NCI-H69 (cell line): Measurements from ENCODE around the gene SYT2.
"Not testable (repeated sequence)": the region's sequence is repeated elsewhere in the genome, so short reads cannot be mapped to it uniquely, and the experiment has no call there.

ENCODE experiments used
- DNase-seq: peaks from one replicate; lab custom pipeline; 2025; lab: John Stamatoyannopoulos, UW

The SYT2 gene

DNA sequence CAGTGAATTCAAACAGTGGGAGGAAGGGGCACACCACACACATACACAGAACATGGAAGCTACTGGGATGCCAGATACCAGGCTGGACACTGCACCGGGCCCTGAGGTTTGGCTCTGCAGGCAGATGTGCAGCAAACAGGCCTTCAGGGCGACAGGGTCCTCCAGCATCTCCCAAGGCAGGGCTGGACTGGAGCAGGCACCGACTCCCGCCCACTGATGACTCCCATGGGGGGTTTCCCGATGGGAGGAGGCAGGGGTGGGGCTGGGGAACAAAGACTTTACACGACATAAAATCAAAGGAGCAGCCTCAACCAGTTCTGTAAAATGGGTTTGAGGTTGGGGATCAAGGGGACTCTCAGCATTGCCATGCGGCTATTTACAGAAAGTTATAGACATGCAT is 118.1 kb downstream of the SYT2 start:
- DNase-seq, result peak; percentile 18

DNA sequence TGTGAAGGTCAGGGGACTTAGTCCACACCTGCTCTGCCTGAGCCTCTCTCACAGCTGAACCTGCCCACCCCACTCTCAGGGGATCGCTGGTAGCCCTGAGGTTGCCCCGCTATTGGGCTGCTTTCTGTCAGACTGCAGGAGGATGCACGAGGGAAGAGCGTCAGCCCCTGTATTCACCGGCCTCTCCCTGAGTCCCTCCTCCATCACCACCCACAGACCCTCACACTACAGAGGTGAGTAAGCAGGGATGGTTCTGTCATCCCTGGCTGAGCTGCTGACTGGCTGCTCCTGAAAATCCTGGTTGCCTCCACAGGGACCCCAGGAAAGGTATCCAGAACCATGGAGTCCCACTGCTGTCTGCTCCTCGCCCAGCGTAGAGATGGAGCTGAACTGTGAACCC is 118.7 kb downstream of the SYT2 start:
- no peak for DNase-seq

DNA sequence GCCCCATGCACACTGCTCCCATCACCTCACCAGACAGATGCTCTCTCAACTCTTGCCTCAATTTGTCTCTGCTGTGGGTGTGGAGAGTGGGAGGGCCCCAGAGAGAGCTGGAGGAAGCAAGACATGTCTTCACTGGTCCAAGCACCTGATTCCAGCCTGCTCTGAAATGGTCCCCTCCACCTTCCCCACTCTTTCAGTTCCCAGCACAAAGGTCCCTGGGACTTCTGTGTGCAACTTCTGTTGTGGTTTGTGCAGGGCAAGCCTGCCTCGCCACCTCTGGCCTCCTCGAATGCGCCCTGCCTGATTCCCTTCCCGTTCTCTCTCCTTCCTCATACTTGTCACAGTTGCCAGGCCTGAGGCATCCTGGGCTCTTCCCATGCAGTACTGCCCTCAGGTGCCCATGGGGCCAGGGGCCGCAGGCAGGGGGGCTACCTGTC is 119.3 kb downstream of the SYT2 start:
- no peak for DNase-seq

DNA sequence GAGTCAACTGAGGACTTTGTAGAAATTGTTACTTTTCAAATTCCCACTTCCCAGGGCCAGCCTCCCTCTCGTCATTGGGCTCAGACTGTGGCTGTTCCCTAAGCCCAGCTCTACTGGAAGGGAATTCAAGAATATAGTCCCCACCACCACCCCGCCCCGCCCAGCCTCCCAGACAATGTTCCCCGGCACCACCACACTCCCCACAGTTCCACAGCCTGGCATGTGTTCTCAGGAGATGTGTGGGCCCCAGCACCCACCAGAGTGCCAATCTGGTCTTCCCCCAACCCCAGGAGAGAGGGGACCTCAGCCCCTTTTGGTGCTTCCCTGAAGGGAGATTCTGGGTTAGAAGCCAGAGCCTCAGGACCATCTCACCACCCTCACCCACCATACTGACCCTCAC is 120.1 kb downstream of the SYT2 start:
- DNase-seq, result no peak

DNA sequence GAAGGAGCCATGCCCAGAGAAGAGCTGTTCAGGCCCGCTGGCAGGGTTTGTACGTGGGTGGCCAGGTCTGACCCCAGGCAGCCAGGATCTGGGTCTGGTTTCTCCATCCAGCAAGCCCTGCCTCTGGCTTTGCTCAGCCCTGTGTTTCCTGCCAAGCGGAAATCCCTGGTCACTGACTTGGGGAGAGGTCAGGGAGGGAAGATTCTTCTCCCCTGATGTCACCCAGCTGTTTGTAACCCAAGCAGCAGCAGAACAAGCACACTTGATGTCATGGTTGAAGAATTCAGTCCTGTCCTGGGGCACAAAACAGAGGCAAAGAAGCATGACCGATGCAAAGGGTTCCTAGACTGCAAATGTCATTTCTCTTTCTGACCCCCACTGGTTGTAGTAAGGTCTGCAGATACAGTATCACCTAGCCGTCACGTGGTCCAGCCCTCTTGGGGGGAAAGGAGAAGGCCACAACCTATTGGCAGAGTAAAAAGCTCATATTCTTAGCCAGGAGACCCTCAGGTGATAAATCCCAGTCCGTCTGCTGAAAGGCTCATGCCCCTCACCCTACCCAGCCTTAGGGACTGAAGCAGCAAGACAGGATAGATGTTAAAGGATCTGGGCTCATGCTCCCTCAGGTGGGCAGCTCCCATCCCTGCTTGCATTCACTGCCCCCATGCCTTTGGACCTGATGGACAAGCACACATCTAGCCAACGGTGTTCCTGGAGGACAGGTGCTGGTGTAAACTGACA is 120.9 kb downstream of the SYT2 start:
- DNase-seq, result peak; percentile 17

DNA sequence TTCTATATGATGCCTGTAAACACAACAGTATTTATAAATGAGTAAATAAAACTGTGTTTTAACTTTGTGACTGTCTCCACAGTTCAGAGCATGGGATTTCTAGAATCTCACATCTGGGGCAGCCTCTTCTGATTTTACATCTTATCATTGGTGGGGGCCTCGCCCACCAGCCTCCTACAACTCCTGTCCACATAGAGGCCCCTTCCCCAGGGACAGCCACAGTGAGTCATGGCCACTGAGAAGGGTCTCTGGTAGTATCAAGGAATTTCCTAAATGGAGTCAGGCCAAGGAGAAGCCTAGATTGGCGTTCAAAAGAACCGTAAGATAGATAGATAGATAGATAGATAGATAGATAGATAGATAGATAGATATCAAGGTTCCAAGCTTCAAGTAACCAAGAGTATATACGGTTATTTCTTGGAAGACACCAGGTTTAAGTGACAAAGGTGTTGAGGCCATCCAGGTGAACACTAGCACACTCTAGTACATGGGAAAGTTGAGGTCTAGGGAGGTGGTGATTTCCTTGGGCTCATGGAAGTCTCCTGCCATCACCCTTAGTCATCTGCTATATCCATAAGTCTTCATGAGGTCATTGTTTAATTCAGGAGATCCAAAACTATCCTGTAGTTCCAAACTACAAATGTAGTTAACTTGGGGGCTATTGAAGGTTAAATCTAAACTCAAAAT is 121.6 kb downstream of the SYT2 start:
- DNase-seq, result no peak

DNA sequence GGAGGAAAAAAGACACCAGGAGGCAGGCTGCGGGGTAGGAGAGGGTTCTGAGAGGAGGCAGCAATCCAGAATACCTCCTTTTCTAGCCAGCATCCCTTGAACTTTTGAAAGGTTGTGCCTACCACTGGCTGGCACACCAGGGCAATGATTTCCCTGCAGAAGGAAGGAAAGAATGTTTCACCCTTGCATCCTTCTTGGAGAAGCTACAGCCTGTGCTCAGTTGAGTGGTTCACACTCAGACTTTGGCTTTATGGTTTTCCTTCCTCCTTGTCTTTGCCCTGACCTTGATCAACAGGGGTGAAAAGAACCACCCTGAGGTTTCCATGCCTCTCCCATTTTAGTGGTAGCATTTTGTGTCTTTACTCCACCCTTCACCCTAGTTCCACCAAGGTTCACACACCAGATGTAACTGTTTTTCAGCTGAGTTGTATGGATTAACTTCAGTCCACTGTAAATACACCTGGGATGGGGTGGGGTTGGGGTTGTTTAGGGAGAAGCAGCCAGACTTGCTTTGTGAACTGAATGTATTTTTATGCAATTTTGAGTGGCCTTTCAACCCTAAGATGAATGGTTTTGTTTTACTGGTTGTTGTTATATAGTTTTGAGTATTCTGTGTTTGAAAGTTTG is 122.3 kb downstream of the SYT2 start:
- no peak for DNase-seq

DNA sequence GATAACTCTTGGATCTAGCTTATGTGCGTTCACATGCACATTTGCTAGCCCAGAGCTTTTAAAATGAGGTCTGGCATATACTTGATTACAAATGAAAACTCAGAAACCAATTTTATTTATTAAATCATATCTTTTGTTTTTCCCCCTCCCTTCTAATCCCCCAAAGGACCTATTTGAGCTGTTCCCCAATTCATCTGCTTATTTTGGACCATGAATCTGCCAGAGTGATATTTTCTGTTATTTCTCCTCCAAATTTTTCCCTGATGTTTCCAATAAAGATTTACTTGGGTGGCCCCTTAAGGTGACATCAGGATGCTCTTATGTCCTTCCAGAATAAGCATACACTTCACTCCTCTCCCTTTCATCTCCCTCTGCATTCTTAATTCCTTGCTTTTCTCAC is 123.4 kb downstream of the SYT2 start:
- no peak for DNase-seq

DNA sequence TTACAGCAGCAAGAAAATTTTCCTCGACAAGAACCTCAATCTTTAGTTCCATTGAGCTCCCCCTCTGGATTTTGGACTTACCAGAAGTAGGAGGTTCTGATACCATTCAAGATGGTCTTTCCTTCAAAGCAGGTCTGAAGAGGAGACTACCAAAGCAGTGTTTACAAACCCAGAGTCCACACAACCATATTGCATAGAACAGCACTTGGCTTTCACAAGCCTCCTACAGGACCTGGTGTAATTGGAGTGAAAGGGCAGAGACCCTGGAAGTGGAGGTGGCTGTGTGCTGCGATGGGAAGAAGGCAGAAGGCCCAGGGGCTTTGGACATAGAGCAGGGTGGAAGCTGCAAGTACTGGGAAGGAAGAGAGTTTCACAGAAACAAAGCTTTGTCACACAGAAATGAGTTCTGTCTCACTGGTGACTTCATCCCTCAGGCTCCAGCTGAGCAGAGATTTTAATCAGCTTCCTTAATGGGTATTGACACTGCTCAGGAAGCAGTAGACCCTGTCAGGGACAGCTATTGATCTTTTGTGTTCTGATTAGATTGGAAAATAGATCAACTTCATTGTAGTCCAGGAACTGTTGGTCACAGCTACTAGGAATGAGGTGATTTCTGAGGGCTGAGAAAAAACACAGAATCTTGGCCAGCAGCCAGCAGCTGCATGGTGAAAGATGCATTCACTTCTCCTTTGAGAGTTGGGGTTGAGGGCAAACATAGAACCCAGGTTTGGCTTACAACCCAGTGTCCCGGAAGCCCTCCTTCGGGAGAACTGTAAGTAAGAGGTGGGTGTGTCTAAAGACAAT is 124.0 kb downstream of the SYT2 start:
- peak; percentile 75 for DNase-seq

DNA sequence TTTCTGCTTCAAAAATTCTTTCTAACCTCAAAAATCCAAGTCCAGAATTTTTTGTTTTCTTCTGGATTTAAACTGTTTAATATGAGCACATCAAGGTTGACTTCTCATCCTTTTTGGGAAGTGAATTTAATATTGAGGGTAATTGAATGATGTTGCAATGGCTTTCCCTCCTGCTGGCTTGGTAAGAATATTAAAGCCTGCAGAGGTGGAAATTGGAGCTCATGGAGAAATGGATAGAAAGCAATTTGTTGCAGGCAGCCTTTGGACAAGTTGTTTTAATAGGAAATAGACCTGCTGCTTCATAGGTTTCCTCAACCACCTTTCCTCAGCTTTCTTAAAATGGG is 124.7 kb downstream of the SYT2 start:
- DNase-seq, result no peak

DNA sequence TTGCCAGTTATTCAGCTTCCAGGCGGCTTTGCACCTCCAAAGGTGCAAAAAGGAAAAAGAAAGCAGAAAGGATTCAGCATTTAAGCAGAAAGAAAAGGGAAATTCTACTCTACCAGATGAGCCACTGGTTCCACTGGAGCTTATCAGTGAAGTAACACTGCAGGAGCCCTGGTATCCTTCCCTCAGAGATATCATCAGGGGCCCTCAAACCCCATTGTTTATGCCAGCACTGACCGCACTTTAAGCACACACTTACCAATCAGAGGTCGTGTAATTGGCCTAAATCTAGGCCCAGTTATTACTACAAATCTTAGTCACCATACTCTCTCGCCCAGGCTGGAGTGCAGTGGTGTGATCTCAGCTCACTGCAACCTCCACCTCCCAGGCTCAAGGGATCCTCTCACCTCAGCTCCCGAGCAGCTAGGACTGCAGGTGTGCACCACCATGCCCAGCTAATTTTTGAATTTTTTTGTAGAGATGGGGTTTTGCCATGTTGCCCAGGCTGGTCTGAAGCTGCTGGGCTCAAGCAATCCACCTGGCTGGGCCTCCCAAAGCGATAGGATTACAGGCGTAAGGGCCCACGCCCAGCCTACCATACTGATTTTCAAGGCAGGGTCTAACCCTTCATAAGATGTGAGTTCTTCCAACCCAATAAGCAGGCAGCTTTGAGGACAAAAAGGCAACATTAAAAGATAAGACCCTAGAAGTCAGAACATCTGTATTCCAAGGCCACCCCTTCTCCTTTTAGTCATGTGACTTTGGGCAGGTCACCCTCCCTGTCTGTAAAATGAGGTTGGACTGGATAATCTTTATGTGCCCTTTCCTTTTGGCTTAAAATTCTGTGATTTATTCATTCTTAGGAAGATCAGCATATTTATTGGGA is 125.3 kb downstream of the SYT2 start:
- no peak for DNase-seq

DNA sequence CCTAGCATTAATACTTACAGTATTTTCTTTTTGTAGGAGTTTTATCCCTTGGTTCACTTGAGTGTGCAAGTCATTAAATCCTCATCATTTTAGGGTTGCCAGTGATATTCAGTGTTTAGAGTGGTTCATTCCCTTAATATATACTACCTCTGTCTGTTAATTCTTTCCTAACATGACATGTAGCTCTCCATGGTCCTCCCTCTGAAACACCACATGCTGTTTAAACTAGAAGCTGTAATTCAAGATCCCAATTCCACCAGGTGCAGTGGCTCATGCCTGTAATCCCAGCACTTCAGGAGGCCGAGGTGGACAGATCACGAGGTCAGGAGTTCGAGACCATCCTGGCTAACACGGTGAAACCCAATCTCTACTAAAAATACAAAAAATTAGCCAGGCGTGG is 127.9 kb downstream of the SYT2 start:
- DNase-seq, result not testable (repeated sequence)

DNA sequence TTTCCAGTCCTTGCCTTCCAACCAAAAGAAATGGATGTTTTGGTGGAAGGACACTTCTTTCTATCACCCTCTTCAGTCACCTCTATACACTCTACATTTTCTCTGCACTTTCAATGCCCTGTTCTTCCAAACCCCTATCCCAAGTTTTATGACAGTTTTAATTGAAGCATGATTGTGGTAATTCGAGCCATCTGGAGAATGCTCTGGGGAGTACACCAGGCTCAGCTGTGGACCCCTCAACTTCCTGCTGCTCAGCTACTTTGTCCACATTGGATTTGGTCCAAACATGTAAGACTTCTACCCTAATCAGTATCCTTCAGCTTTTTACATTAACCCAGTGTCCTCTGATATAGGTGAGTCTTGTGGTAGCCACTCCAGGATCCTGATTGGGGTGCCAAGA is 129.6 kb downstream of the SYT2 start:
- peak; percentile 69 for DNase-seq

DNA sequence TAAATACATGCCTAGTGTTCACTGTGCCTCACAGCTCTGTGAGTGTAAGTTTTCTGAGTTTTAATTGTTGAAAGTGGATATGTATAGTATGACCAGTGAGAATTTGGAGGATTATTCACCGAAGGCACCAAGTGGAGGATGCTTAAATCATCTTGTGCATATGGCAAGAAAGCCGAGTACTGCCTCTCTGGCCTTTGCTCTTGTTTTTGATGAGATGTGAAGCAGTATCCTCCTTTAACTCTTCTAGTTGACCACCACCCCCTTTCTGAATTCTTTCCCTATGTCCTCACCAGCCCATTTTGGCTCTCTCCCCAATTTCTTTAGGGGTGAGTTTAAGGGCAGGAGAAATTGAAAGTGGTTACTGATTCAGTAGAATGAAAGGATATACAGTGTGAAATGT is 130.4 kb downstream of the SYT2 start:
- DNase-seq, result no peak

DNA sequence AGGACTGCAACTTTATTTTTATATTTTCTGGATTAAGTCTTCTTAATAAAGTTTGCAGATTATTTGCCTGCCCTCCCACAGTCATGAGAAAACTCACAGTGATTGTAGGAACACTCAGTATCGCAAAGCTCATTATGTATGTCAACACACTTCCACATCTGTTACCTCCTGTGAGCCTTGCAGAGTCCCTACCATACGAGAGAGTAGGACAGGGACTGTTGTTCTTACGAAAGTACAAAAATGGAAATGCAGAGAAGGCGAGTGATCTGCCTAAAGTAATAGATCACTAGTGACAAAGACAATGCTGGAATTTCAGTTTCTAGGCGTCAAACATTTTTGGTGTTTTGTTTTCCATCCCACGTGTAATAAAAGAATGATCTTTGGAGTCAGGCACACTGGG is 131.7 kb downstream of the SYT2 start:
- DNase-seq, result peak; percentile 60

DNA sequence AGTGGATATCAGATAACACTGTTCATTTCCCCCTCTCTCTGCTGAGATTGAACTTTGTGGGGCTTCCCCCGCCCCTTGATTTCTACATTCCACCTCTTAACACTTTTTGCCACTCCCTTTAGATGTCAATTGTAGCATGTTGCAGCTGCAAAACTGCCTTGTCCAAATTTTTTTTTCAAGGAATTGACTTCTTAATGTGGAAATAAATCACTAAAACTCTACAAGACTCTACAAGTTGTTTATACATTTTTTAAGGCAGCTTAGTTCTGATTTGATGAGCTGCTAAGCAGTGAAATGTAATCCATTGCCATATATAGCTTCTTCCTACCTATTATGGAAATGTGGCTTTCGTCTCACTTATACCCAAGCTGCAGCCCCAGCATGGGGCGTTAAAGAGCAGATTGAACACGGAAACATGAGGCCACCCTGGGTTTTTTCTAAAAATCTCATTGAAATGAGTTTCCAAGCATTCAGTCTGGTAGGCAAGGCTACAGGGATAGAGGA is 132.2 kb downstream of the SYT2 start:
- peak; percentile 69 for DNase-seq

DNA sequence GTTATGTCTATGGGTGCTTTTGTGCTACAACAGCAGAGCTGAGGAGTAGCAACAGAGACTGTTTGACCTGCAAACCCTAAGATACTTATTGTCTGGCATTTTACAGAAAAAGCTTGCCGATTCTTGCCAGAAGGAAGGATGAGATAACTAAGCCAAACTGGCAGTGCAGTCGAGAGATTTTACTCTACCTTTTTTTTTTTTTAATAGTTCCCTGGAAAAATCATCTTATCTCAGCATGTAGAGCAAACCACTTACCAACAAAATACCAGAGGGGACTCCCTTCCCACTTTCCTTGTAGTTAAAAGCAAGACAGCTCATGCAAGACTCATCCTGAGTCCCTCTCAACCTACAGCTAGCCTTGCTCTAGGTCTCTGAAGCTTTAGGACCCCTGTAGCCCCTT is 132.9 kb downstream of the SYT2 start:
- DNase-seq, result no peak

DNA sequence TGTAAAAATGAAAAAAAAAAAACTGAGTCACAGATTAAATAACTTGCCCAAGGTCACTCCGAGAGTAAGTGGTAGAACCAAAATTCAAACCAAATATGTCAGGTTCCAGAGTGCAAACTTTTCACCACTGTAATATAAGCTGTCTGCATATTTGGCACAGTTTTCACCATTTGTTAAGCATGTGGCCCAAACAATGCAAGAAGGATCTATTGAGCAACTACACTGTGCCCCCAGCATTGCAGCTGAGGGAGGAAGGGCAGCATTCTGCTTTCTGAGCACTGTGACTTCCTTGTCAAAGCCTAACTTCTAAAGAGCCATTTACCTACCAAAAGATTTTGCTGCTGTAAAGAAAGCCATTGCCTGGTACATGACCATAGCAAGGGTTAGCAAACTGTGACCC is 133.4 kb downstream of the SYT2 start:
- DNase-seq, result no peak

DNA sequence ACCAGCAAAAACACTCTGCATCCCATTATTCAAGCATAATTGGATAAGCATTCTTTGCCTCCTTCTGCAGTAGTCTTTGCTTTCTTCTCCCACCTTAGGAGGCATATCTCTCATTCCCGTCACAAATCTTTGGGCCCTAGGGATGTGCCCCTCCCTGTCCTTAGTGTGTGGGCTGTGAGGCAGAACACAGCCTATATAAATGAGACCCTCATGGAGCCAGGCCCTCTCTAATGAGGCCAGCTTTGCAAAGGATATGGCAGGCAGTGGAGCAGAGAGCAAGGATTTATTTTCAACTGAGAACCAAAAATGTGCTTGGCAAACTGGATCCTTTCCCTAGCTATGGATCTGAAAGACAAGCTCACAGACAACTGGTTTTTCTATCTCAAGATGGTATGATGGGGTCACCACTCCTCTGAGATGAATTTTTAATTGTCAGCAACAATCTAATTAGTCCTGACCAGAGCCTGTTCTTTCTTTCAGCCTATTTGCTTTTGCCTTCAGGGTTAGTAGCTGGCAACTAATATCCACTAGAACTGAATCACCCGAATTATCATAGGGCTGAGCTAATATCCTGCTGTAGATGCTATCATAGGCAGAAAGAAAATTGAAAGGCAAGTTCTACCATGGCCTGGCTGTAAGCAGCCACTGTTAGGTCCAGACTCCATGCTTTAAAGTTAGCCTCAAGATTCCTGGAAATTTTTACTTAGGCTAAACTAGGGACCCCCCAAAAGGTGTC is 134.2 kb downstream of the SYT2 start:
- DNase-seq, result peak; percentile 32

DNA sequence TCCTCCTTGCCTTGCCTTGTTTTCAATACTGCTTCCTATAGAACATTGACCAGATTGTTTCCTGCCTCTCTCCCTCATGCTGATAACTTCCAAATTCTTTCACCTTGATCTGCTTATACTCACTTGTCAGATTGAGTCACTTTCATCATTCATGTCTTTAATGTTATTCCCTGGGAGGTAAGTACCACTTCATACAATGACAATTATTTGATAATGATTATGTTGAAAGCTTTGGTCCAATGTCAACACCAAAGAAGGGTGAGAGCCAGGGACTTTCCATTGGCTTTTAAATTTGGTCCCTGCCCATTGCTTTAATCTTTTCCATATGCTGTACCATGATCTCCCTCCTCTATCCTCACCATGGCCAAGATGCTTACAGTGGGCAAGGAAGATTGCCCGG is 137.4 kb downstream of the SYT2 start:
- DNase-seq, result peak; percentile 81
